ENCODE results near the gene KMT2E. TPM values are rescaled to one million over a fixed set of nuclear protein-coding genes. Genes with fewer than 3 reads are reported as not detected.
A peak's percentile ranks its signal among the peaks of the same experiment; 100 is the strongest.

KMT2E gene
- total RNA-seq, 2 experiments from 2014 or later = 295 to 296 TPM

DNA sequence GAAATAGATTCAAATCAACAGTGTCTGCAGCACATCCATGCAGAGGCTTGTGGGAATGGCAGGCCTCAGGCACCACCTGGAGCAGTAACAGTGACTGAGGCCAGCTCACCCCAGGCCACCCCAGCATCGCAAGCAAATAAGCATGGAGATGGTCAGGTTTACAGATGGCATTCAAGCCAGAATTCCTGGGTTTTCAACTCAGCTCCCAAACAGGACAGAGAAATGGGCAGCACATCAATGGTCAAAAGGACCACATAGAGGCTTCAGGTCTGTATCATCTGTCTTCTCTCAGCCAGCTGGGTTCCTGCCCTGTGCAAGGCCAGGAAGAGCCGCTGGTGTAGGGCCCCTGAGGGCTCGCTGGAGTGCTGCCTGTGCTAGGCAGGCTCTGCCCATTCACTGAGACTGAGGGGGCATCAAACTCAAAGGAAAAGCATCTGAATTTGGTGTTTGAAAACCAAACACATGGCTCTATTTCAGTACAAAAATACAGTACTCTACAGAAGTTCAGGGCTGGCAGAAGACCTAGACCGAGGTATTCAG, 112.5 kb downstream of the KMT2E start:
- peaks cover 17% of the 10 kb centered on the region for H3K4me1 Mint-ChIP-seq (ENCODE audit: low read depth)
- POLR2A ChIA-PET = no interaction called here
- H3K4me3 Mint-ChIP-seq = no peak overlapping the region
- H3K9me3 ChIP-seq (ENCODE audit: control insufficient read depth in 1 of 2, insufficient read depth in 1 of 2, low read length in 2 of 2) = no peaks in the 10 kb centered on the region
- H3K27me3 Mint-ChIP-seq = no peaks in the 10 kb centered on the region
- H3K9me3 Mint-ChIP-seq = no peaks in the 10 kb centered on the region
- DNase-seq = no peak
- no peak for ATAC-seq (ENCODE audit: poor library complexity)
- TF ChIP-seq, protein P1, sequence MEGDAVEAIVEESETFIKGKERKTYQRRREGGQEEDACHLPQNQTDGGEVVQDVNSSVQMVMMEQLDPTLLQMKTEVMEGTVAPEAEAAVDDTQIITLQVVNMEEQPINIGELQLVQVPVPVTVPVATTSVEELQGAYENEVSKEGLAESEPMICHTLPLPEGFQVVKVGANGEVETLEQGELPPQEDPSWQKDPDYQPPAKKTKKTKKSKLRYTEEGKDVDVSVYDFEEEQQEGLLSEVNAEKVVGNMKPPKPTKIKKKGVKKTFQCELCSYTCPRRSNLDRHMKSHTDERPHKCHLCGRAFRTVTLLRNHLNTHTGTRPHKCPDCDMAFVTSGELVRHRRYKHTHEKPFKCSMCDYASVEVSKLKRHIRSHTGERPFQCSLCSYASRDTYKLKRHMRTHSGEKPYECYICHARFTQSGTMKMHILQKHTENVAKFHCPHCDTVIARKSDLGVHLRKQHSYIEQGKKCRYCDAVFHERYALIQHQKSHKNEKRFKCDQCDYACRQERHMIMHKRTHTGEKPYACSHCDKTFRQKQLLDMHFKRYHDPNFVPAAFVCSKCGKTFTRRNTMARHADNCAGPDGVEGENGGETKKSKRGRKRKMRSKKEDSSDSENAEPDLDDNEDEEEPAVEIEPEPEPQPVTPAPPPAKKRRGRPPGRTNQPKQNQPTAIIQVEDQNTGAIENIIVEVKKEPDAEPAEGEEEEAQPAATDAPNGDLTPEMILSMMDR (IDR thresholded peaks at IDR 0.05) = no peak
- intact Hi-C loops (cut with DNase I, micrococcal nuclease) = no loop called here
- H3K36me3 ChIP-seq (ENCODE audit: insufficient read depth, low read length) = peaks cover 58% of the 10 kb centered on the region
- H3K27ac Mint-ChIP-seq = peak overlapping the region; percentile 64
- no peak overlapping the region for H3K27ac ChIP-seq (ENCODE audit: low read depth in 1 of 2, low read length in 2 of 2)
- CTCF ChIA-PET = no interaction called here
- H3K27me3 ChIP-seq (ENCODE audit: control insufficient read depth in 1 of 2, insufficient read depth in 2 of 2, low read length in 2 of 2) = no peaks in the 10 kb centered on the region
- no peak overlapping the region for H3K4me3 ChIP-seq (ENCODE audit: low read length)
- H3K4me1 ChIP-seq (ENCODE audit: insufficient read depth, low read length) = peaks cover 4% of the 10 kb centered on the region
- H3K36me3 Mint-ChIP-seq (ENCODE audit: low read depth) = peaks cover 87% of the 10 kb centered on the region

DNA sequence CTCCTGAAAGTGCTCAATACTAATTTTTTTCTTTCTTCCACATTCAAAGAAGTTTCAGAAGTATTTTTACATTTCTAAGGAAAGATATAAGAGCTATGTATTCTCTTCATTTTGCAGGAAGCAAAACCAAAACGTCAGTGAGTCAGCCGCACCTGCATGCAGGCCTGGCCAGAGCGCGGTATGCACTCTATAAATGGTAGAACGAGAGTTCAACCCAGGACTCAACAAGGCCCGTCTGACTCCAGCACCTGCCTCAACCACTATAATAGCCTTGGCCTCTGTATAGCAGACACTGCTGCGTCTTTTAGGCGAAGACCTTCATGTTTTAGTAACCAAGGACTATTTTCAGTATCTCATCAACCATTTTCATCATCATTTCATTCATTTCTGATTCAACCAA, 113.2 kb downstream of the KMT2E start:
- Mint-ChIP-seq H3K9me3 (no peaks in the 10 kb centered on the region), H3K4me3 (no peak overlapping the region), H3K4me1 (ENCODE audit: low read depth) (peaks cover 11% of the 10 kb centered on the region), H3K27ac (peak overlapping the region; percentile 64), H3K36me3 (ENCODE audit: low read depth) (peaks cover 85% of the 10 kb centered on the region), H3K27me3 (no peaks in the 10 kb centered on the region)
- Histone ChIP-seq H3K4me3 (ENCODE audit: low read length) (no peak overlapping the region), H3K27me3 (ENCODE audit: control insufficient read depth in 1 of 2, insufficient read depth in 2 of 2, low read length in 2 of 2) (no peaks in the 10 kb centered on the region), H3K4me1 (ENCODE audit: insufficient read depth, low read length) (peaks cover 8% of the 10 kb centered on the region), H3K36me3 (ENCODE audit: insufficient read depth, low read length) (peaks cover 64% of the 10 kb centered on the region), H3K27ac (ENCODE audit: low read depth in 1 of 2, low read length in 2 of 2) (no peak overlapping the region), H3K9me3 (ENCODE audit: control insufficient read depth in 1 of 2, insufficient read depth in 1 of 2, low read length in 2 of 2) (no peaks in the 10 kb centered on the region)
- DNase-seq (no peak), ATAC-seq (ENCODE audit: poor library complexity) (no peak)
- intact Hi-C loops (cut with DNase I, micrococcal nuclease) = no loop called here
- TF ChIP-seq, protein P1 (IDR thresholded peaks at IDR 0.05) = no peak
- POLR2A ChIA-PET = interaction anchor here (0.6 kb wide), 1 partner anchor 10 kb away, joined by 3 read pairs; no protein-coding TSS in a partner anchor
- CTCF ChIA-PET = interaction anchor here (1.2 kb wide), 1 partner anchor 245 kb away, joined by 3 read pairs; no protein-coding TSS in a partner anchor

DNA sequence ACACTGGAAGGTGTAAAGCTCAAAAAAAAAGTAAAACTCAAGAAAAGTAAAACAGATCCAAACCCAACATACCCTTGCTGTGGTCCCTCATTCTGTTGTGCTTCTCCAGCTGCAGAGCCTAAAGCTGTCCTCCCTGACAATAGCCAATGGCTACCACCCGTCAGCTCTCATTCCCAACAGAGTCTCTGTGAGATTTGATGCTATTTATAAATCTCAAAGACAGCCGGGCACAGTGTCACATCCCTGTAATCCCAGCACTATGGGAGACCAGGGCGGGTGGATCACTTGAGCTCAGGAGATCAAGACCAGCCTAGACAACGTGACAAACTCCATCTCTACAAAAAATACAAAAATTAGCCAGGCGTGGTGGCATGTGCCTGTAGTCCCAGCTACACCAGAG, 116.0 kb downstream of the KMT2E start:
- intact Hi-C loops (cut with DNase I, micrococcal nuclease) = no loop called here
- Histone ChIP-seq H3K9me3 (ENCODE audit: control insufficient read depth in 1 of 2, insufficient read depth in 1 of 2, low read length in 2 of 2) (no peaks in the 10 kb centered on the region), H3K4me3 (ENCODE audit: low read length) (no peak overlapping the region), H3K36me3 (ENCODE audit: insufficient read depth, low read length) (peaks cover 78% of the 10 kb centered on the region), H3K27me3 (ENCODE audit: control insufficient read depth in 1 of 2, insufficient read depth in 2 of 2, low read length in 2 of 2) (no peaks in the 10 kb centered on the region), H3K4me1 (ENCODE audit: insufficient read depth, low read length) (peaks cover 8% of the 10 kb centered on the region), H3K27ac (ENCODE audit: low read depth in 1 of 2, low read length in 2 of 2) (no peak overlapping the region)
- DNase-seq (no peak), ATAC-seq (ENCODE audit: poor library complexity) (no peak)
- peaks cover 14% of the 10 kb centered on the region for H3K4me1 Mint-ChIP-seq (ENCODE audit: low read depth)
- H3K4me3 Mint-ChIP-seq = no peak overlapping the region
- TF ChIP-seq, protein P1 (IDR thresholded peaks at IDR 0.05) = no peak
- CTCF ChIA-PET = no interaction called here
- H3K9me3 Mint-ChIP-seq = no peaks in the 10 kb centered on the region
- no peaks in the 10 kb centered on the region for H3K27me3 Mint-ChIP-seq
- H3K36me3 Mint-ChIP-seq (ENCODE audit: low read depth) = peaks cover 83% of the 10 kb centered on the region
- H3K27ac Mint-ChIP-seq = no peak overlapping the region
- POLR2A ChIA-PET = interaction anchor here (1.4 kb wide), 1 partner anchor 13 kb away, joined by 4 read pairs; no protein-coding TSS in a partner anchor
